Nephron progenitor cell (in vitro differentiated cells): ENCODE results near the gene DYRK2.

ENCODE experiments used
- DNase-seq: peaks from one replicate; pipeline ENCODE4 v3.0.0; 2021
- H3K27ac Mint-ChIP-seq: 2 replicates; pipeline ENCODE4 v1.8.0; 2021; ENCODE audit warnings: mild to moderate bottlenecking, moderate library complexity, mixed read lengths
- H3K27me3 Mint-ChIP-seq: 2 replicates; pipeline ENCODE4 v1.8.0; 2021; ENCODE audit warnings: mild to moderate bottlenecking, low read depth, mixed read lengths; ENCODE audit not compliant: poor library complexity
- H3K36me3 Mint-ChIP-seq: 2 replicates; pipeline ENCODE4 v1.8.0; 2021; ENCODE audit warnings: low read depth, mixed read lengths
- H3K4me1 Mint-ChIP-seq: 2 replicates; pipeline ENCODE4 v1.8.0; 2021; ENCODE audit warnings: mixed read lengths
- H3K4me3 Mint-ChIP-seq: 2 replicates; pipeline ENCODE4 v1.8.0; 2021; ENCODE audit warnings: mild to moderate bottlenecking, moderate library complexity, mixed read lengths
- H3K9me3 Mint-ChIP-seq: 2 replicates; pipeline ENCODE4 v1.8.0; 2021; ENCODE audit warnings: mild to moderate bottlenecking, moderate library complexity, mixed read lengths
- TF ChIP-seq, protein P1 (sequence below): fragments of 200-600 bp; sonication (generic); IDR thresholded peaks from 2 replicates; pipeline ENCODE4 v1.5.0; 2021; ENCODE audit warnings: antibody characterized with exemption

The DYRK2 gene

DNA sequence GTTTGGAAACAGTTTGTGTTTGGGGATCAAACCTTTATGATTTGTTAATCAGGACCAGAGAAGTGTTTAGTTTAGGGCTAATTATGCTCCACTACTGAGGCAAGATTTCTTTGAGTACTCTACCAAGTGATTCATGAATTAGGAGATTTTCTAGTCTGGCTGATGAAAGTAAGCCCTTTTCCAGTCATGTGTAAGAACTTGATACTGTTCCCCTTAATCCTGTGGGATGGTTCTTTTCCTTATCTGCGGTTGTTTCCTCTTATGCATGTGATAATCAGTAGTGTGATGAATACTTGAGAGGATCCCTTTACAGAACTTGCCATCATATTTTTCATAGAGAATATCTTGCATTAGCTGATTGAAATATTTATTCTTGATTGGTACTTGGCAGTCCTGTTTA, 42.1 kb downstream of the DYRK2 start:
- peaks cover 11% of the 10 kb centered on the region for H3K27me3 Mint-ChIP-seq
- TF ChIP-seq, protein P1, sequence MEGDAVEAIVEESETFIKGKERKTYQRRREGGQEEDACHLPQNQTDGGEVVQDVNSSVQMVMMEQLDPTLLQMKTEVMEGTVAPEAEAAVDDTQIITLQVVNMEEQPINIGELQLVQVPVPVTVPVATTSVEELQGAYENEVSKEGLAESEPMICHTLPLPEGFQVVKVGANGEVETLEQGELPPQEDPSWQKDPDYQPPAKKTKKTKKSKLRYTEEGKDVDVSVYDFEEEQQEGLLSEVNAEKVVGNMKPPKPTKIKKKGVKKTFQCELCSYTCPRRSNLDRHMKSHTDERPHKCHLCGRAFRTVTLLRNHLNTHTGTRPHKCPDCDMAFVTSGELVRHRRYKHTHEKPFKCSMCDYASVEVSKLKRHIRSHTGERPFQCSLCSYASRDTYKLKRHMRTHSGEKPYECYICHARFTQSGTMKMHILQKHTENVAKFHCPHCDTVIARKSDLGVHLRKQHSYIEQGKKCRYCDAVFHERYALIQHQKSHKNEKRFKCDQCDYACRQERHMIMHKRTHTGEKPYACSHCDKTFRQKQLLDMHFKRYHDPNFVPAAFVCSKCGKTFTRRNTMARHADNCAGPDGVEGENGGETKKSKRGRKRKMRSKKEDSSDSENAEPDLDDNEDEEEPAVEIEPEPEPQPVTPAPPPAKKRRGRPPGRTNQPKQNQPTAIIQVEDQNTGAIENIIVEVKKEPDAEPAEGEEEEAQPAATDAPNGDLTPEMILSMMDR = no peak
- H3K36me3 Mint-ChIP-seq = no peaks in the 10 kb centered on the region
- H3K9me3 Mint-ChIP-seq = no peaks in the 10 kb centered on the region
- no peak overlapping the region for H3K4me3 Mint-ChIP-seq
- H3K27ac Mint-ChIP-seq = no peak overlapping the region
- no peak for DNase-seq
- no peaks in the 10 kb centered on the region for H3K4me1 Mint-ChIP-seq

DNA sequence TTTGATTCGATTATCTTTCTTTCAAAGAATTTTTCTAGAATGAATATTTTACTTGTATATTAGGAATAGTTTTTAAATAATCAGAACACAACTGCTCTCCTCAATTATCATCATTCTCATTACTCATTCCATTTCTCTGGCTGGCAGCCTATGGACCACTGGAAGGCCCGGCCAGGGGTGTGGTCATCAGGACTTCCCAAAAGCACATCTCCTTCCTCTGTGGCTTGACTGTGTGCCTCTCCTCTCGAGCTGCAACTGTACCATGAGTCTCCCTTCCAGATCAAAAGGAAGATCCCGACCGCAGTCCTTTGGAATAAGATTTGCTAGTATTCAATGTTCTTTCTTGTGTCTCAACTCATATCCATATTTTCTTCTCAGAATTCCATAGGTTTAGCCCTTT, 42.7 kb downstream of the DYRK2 start:
- H3K27ac Mint-ChIP-seq = no peak overlapping the region
- H3K4me1 Mint-ChIP-seq = no peaks in the 10 kb centered on the region
- no peaks in the 10 kb centered on the region for H3K9me3 Mint-ChIP-seq
- TF ChIP-seq, protein P1 = no peak
- H3K4me3 Mint-ChIP-seq = no peak overlapping the region
- no peak for DNase-seq
- peaks cover 11% of the 10 kb centered on the region for H3K27me3 Mint-ChIP-seq
- H3K36me3 Mint-ChIP-seq = no peaks in the 10 kb centered on the region

DNA sequence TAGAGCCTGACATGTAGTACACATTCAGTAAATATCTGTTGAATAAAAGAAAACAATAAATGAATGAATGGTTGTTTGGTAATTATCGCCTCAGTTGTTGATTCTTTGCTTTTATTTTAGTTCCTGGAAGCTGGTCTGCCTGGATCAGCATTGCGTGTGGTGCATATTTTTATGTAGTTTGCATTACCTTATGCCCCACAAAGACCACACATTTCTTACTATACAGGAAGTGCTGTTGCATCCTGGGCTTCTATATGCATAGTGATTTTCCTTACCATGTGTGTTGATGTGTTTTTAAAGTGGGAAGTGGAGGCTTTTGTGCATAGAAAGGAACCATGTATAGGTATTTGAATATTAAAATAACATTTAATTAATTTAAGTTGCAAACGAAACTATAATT, 43.6 kb downstream of the DYRK2 start:
- TF ChIP-seq, protein P1 = no peak
- Mint-ChIP-seq H3K9me3 (no peaks in the 10 kb centered on the region), H3K27ac (no peak overlapping the region), H3K27me3 (peaks cover 11% of the 10 kb centered on the region), H3K4me3 (no peak overlapping the region), H3K36me3 (no peaks in the 10 kb centered on the region), H3K4me1 (no peaks in the 10 kb centered on the region)
- no peak for DNase-seq

DNA sequence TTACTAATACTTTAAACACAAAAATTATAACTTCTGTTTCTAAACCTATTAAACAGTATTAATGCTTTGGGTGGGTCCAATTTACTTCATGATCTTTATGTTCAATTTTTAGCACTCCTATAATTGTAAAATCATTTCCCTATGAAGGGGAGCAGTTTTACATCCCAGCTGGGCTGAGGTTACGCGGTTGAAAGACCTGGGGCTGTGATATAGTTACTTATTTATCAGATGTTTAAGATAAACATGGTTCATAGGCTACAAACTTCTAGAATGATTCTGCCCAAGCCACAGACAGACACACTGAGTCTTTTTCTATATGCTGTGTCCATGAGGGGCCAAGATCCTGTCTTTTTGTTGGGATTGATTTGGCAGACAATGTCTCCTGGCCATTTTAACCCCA, 44.4 kb downstream of the DYRK2 start:
- no peaks in the 10 kb centered on the region for H3K9me3 Mint-ChIP-seq
- TF ChIP-seq, protein P1 = no peak
- no peaks in the 10 kb centered on the region for H3K4me1 Mint-ChIP-seq
- H3K27ac Mint-ChIP-seq = no peak overlapping the region
- no peak for DNase-seq
- no peaks in the 10 kb centered on the region for H3K36me3 Mint-ChIP-seq
- H3K27me3 Mint-ChIP-seq = peaks cover 11% of the 10 kb centered on the region
- no peak overlapping the region for H3K4me3 Mint-ChIP-seq

DNA sequence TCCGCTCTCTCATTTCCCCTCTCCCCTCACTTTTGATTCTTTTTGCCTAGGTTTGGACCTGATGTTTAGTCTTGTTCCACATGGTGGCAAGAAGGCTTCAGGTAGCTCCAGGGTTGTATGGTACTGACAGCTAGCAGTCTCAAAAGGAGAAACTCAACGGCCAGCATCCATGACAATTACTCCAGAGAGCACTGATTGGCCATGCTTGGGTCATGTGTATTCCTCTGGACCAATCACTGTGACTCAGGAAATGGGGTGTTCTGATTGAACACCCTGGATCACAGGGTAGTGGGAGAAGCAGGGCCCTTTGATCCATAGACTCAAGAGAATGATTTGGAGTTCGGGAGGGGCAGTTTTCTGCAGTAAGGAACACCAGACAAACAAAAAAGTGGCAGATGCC, 45.3 kb downstream of the DYRK2 start:
- Mint-ChIP-seq H3K4me3 (no peak overlapping the region), H3K27ac (no peak overlapping the region), H3K9me3 (no peaks in the 10 kb centered on the region), H3K36me3 (no peaks in the 10 kb centered on the region), H3K27me3 (peaks cover 11% of the 10 kb centered on the region), H3K4me1 (no peaks in the 10 kb centered on the region)
- no peak for DNase-seq
- TF ChIP-seq, protein P1 = no peak

DNA sequence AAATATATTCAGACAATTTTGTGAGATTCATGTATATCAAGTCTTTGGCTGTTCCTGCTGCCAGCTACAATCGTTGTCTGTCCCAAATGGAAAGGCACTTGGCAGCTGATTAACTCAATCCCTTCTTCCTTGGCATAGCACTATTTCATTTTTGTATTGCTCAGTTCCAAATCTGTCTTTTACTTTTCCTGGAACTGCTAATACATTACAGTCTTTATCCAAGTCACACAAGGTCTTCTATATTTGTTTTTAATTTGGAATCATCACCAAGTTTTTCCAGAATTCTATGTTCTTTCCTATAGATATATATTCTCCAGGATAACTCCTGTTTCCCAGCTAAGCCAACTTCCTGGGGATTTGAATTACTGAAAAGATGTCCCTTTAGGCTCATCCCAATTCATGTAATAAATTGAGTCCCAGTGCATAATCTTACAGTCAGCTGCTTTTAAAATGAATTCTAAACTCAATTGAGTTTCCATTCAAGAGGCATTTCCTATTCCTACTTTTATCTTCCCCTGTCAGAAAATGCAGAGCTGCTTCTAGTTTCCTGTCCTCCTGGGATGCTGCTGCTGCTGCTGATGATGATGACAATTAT, 45.9 kb downstream of the DYRK2 start:
- Mint-ChIP-seq H3K9me3 (no peaks in the 10 kb centered on the region), H3K4me3 (no peak overlapping the region), H3K27ac (no peak overlapping the region), H3K36me3 (no peaks in the 10 kb centered on the region), H3K27me3 (peaks cover 11% of the 10 kb centered on the region), H3K4me1 (no peaks in the 10 kb centered on the region)
- TF ChIP-seq, protein P1 = no peak
- no peak for DNase-seq
